PC-9 (cell line): ENCODE measurements around the gene ODC1. TPM values are rescaled to one million over a fixed set of nuclear protein-coding genes. Genes with fewer than 3 reads are reported as not detected.

Experiments
- BruUV-seq: library from RNA; stranded (reverse); fragments of 400-500 nt; replicated peaks from 2 replicates; lab custom pipeline; 2021; lab: Mats Ljungman, UMichigan
- CTCF ChIA-PET: fragments of 300-600 bp; sonication (Branson Sonifier 250); formaldehyde crosslinking; loops from one replicate; lab custom pipeline; 2022; ENCODE audit warnings: antibody characterized with exemption; lab: Charles Lee
- POLR2A ChIA-PET: fragments of 300-600 bp; sonication (Branson Sonifier 250); formaldehyde crosslinking; loops from one replicate; lab custom pipeline; 2022; ENCODE audit warnings: antibody characterized with exemption; ENCODE audit not compliant: unreplicated experiment; lab: Charles Lee
- DNase-seq, 2 experiments: peaks; one replicate each; pipeline versions ENCODE4 v3.0.0 to v3.0.0-alpha.2; 2015 to 2022; ENCODE audit warnings: mixed read lengths in 1 of 2
- H2AFZ ChIP-seq: fragments of 200-600 bp; sonication (generic); 2 replicates; pipeline ENCODE4 v1.8.1; 2017; ENCODE audit warnings: antibody characterized with exemption
- H3F3A ChIP-seq: fragments of 200-600 bp; sonication (generic); 2 replicates; pipeline ENCODE4 v1.8.1; 2017; ENCODE audit warnings: antibody characterized with exemption, mild to moderate bottlenecking, low read depth; ENCODE audit not compliant: insufficient read depth
- H3K27ac ChIP-seq: fragments of 200-600 bp; sonication (generic); 2 replicates; pipeline ENCODE4 v1.6.1; 2016; ENCODE audit warnings: mixed run types
- H3K27me3 ChIP-seq: fragments of 200-600 bp; sonication (generic); 2 replicates; pipeline ENCODE4 v1.6.1; 2016; ENCODE audit warnings: low read depth, mixed run types; ENCODE audit not compliant: insufficient read depth
- H3K36me3 ChIP-seq: fragments of 200-600 bp; sonication (generic); 2 replicates; pipeline ENCODE4 v1.6.1; 2016; ENCODE audit warnings: low read depth, mixed run types
- H3K4me1 ChIP-seq: fragments of 200-600 bp; sonication (generic); replicated peaks from 2 replicates; pipeline ENCODE4 v1.6.1; 2016; ENCODE audit warnings: mixed run types; ENCODE audit not compliant: insufficient read depth
- H3K4me2 ChIP-seq: fragments of 200-600 bp; sonication (generic); 2 replicates; pipeline ENCODE4 v1.6.1; 2017; ENCODE audit warnings: mixed run types
- H3K4me3 ChIP-seq: fragments of 200-600 bp; sonication (generic); 2 replicates; pipeline ENCODE4 v1.6.1; 2016; ENCODE audit warnings: mixed run types
- H3K79me2 ChIP-seq: fragments of 200-600 bp; sonication (generic); 2 replicates; pipeline ENCODE4 v1.6.1; 2017; ENCODE audit warnings: low read depth, mixed run types
- H3K9me2 ChIP-seq: fragments of 200-600 bp; sonication (generic); 2 replicates; pipeline ENCODE4 v1.8.1; 2017; ENCODE audit warnings: mild to moderate bottlenecking; ENCODE audit not compliant: insufficient read depth
- H3K9me3 ChIP-seq: fragments of 200-600 bp; sonication (generic); 2 replicates; pipeline ENCODE4 v1.8.1; 2016; ENCODE audit warnings: low read depth; ENCODE audit not compliant: insufficient read depth
- H4K20me1 ChIP-seq: fragments of 200-600 bp; sonication (generic); 2 replicates; pipeline ENCODE4 v1.8.1; 2017; ENCODE audit not compliant: insufficient read depth
- EZH2 ChIP-seq: fragments of 200-600 bp; sonication (generic); IDR thresholded peaks from 2 replicates; pipeline ENCODE4 v1.8.0; 2017; ENCODE audit warnings: antibody characterized with exemption, low read depth
- intact Hi-C: fragments of 100-400 bp; cut with micrococcal nuclease; formaldehyde crosslinking; loops from one replicate; pipeline ENCODE4 v1.10.0; 2022; ENCODE audit not compliant: unreplicated experiment
- total RNA-seq: library from RNA; stranded (reverse); gene quantifications from 2 replicates; pipeline ENCODE4 v1.2.3, GENCODE V29; 2021
- TF ChIP-seq, protein P1 (sequence below): fragments of 200-600 bp; sonication (generic); conservative IDR thresholded peaks from 2 replicates; pipeline ENCODE4 v1.6.1; 2017; ENCODE audit warnings: mixed run types, antibody characterized with exemption, mild to moderate bottlenecking, moderate library complexity

ODC1 gene
- total RNA-seq, 1 experiment from 2014 or later: 40.5 TPM

GRCh38 chr2:10449838-10450691 lies 1.9 kb upstream of the ODC1 start:
- CTCF ChIA-PET: no interaction called here
- Histone ChIP-seq H3K79me2 (peaks cover 26% of the 10 kb centered on the region), H2AFZ (no peak overlapping the region), H3K4me2 (no peak overlapping the region), H3K4me1 (peaks cover 57% of the 10 kb centered on the region), H4K20me1 (peaks cover 16% of the 10 kb centered on the region), H3K9me3 (no peaks in the 10 kb centered on the region), H3K27ac (no peak overlapping the region), H3K9me2 (no peaks in the 10 kb centered on the region), H3F3A (peaks cover 34% of the 10 kb centered on the region), H3K36me3 (0 out of 2 replicates have a peak, but pooled peaks cover 2% of the 10 kb centered on the region), H3K27me3 (no peaks in the 10 kb centered on the region), H3K4me3 (no peak overlapping the region)
- no TSS peak for BruUV-seq
- intact Hi-C loops: loop anchor here (5.0 kb wide), 2 partner anchors 147 to 1028 kb away; partner anchors contain the start of genes CPSF3 and ITGB1BP1
- DNase-seq: peak in 1 of 2 experiments; percentile 61
- TF ChIP-seq, protein P1, sequence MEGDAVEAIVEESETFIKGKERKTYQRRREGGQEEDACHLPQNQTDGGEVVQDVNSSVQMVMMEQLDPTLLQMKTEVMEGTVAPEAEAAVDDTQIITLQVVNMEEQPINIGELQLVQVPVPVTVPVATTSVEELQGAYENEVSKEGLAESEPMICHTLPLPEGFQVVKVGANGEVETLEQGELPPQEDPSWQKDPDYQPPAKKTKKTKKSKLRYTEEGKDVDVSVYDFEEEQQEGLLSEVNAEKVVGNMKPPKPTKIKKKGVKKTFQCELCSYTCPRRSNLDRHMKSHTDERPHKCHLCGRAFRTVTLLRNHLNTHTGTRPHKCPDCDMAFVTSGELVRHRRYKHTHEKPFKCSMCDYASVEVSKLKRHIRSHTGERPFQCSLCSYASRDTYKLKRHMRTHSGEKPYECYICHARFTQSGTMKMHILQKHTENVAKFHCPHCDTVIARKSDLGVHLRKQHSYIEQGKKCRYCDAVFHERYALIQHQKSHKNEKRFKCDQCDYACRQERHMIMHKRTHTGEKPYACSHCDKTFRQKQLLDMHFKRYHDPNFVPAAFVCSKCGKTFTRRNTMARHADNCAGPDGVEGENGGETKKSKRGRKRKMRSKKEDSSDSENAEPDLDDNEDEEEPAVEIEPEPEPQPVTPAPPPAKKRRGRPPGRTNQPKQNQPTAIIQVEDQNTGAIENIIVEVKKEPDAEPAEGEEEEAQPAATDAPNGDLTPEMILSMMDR: no peak
- no peak for TF ChIP-seq EZH2
- POLR2A ChIA-PET: interaction anchor here (0.7 kb wide), 1 partner anchor 861 kb away, joined by 3 read pairs; no protein-coding TSS in a partner anchor

DNA sequence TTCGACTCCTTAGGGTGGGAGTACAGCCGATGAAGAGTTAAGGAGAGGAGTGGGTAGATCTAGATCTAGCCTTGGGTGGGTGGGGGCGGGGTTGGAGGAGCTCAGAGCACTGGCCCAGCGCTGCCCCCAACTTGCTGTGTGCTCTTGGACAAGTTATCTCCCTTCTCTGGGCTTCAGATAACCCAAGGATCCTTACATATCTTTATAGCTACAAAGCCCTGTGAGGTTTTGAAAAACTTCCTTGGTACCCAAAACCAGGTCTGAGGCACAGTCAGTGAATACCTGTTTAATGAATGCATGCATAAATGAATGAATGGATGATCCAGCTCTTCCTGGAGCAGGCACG lies 1.3 kb upstream of the ODC1 start:
- DNase-seq: no peak
- Histone ChIP-seq H3K27ac (no peak overlapping the region), H4K20me1 (peaks cover 22% of the 10 kb centered on the region), H3K9me3 (no peaks in the 10 kb centered on the region), H3K4me1 (peaks cover 58% of the 10 kb centered on the region), H3K9me2 (no peaks in the 10 kb centered on the region), H3K36me3 (peaks cover 7% of the 10 kb centered on the region; the same call in 1 of the 2 replicates), H3K79me2 (peaks cover 32% of the 10 kb centered on the region), H3K4me2 (no peak overlapping the region), H2AFZ (no peak overlapping the region), H3F3A (peaks cover 34% of the 10 kb centered on the region), H3K27me3 (no peaks in the 10 kb centered on the region), H3K4me3 (no peak overlapping the region)
- no peak for TF ChIP-seq EZH2
- TF ChIP-seq, protein P1: no peak
- ChIA-PET CTCF (no interaction called here), POLR2A (interaction anchor here (0.7 kb wide), 1 partner anchor 862 kb away, joined by 3 read pairs; no protein-coding TSS in a partner anchor)
- intact Hi-C loops: loop anchor here (5.0 kb wide), 2 partner anchors 148 to 1027 kb away; partner anchors contain the start of genes CPSF3 and ITGB1BP1
- BruUV-seq: no TSS peak

DNA sequence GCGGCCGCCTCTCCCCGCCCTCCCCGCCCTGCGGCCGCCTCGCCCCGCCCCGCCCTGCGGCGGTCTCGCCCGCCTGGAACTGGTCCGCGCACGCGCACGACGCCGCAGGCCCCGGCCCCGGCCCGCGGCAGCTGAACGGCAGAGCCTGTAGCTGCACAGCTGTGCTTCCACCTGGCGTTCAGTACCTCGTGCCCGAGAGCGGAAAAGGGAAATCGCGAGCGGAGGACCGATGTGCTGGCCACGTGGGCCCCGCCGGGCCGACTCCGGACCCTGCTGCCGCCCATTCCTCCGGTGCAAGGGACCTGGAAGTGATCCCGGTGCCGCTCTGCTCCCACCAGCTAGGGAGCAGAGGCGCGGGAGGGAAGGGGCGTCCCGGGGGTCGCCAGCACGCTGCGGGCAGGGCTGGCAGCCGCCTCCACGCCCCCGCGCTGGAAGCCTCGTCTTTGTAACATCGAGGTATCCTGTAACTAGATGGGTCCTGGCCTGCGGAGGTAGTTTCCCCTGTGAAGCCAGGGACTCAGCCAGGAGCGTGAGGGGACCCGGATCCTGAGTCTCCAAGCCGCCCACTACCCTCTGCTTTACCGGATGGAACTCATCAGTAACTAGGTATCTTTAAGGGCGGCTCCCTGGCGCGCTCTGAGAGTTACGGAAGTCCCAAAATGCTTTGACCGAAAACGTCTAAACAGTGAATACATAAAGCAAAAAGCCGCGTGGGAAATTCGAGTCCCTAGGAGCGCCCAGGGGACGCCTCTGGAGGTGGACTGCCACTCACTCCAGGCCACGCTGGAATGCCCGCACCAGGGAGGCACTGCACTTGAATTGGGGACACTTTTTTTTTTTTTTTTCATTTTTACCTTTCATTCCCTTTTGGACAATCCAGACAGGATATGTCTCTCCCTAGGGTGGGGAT lies 704 bp upstream of the ODC1 start:
- POLR2A ChIA-PET: interaction anchor here (0.6 kb wide), 3 partner anchors 49 to 846 kb away, joined by 3 to 5 read pairs (median 3); no protein-coding TSS in a partner anchor
- CTCF ChIA-PET: interaction anchor here (1.1 kb wide), 1 partner anchor 40 kb away, joined by 4 read pairs; no protein-coding TSS in a partner anchor
- Histone ChIP-seq H3F3A (peaks cover 34% of the 10 kb centered on the region), H3K27me3 (no peaks in the 10 kb centered on the region), H4K20me1 (peaks cover 23% of the 10 kb centered on the region), H3K4me2 (peak overlapping the region; percentile 77), H3K9me2 (no peaks in the 10 kb centered on the region), H3K4me1 (peaks cover 58% of the 10 kb centered on the region), H2AFZ (peak overlapping the region; percentile 75; the same call in 1 of the 2 replicates), H3K9me3 (no peaks in the 10 kb centered on the region), H3K79me2 (peaks cover 34% of the 10 kb centered on the region), H3K36me3 (peaks cover 13% of the 10 kb centered on the region), H3K27ac (no peak overlapping the region), H3K4me3 (peak overlapping the region; percentile 40; the same call in 1 of the 2 replicates)
- no peak for TF ChIP-seq EZH2
- TF ChIP-seq, protein P1: no peak
- BruUV-seq: TSS peak; percentile 80
- peak in 1 of 2 experiments; percentile 68 for DNase-seq
- intact Hi-C loops: loop anchor here (5.0 kb wide), 2 partner anchors 148 to 1027 kb away; partner anchors contain the start of genes CPSF3 and ITGB1BP1
